ENCODE data around the gene RIIAD1. TPM values are rescaled to one million over a fixed set of nuclear protein-coding genes. Genes with fewer than 3 reads are reported as not detected.

RIIAD1 gene
- total RNA-seq, 2 donors from 2014 or later = 7.8 TPM; not detected in 1

DNA sequence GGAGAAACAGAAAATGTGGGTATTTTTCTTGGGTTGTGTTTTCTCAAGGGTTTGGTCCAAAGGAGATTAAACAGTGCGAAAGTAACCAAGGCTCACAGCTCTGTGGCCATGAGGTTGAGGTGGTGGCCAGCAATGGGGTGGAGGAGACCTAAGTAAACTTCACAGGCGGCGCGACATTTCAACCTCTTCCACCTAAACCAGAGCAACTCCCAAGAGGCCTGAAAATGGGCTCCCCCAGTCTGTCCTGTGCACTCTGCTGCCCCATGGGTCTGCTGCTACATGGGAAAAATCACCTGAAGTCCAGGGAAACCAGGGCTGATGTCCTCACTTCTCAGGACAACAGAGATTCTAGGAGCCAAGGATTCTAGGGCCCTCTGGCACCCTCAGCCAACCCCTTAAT lies 17.1 kb upstream of the RIIAD1 start:
- TF ChIP-seq POLR2AphosphoS5 (IDR thresholded peaks at IDR 0.05) (no peak), POLR2A (IDR thresholded peaks at IDR 0.05) (no peak)
- TF ChIP-seq, protein P1, sequence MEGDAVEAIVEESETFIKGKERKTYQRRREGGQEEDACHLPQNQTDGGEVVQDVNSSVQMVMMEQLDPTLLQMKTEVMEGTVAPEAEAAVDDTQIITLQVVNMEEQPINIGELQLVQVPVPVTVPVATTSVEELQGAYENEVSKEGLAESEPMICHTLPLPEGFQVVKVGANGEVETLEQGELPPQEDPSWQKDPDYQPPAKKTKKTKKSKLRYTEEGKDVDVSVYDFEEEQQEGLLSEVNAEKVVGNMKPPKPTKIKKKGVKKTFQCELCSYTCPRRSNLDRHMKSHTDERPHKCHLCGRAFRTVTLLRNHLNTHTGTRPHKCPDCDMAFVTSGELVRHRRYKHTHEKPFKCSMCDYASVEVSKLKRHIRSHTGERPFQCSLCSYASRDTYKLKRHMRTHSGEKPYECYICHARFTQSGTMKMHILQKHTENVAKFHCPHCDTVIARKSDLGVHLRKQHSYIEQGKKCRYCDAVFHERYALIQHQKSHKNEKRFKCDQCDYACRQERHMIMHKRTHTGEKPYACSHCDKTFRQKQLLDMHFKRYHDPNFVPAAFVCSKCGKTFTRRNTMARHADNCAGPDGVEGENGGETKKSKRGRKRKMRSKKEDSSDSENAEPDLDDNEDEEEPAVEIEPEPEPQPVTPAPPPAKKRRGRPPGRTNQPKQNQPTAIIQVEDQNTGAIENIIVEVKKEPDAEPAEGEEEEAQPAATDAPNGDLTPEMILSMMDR (IDR thresholded peaks at IDR 0.05) = no peak
- no peaks in the 10 kb centered on the region for H3K36me3 ChIP-seq
- DNase-seq (ENCODE audit: low spot score) = no peak
- H3K4me3 ChIP-seq = no peak overlapping the region
- 72% methylated on average over 4 of the region's 4 CpGs for WGBS
- intact Hi-C loops (cut with DNase I) = no loop called here
- H3K4me1 ChIP-seq (replicated peaks) = no peaks in the 10 kb centered on the region
- no peak overlapping the region for H3K27ac ChIP-seq
- H3K9me3 ChIP-seq = no peaks in the 10 kb centered on the region
- no peaks in the 10 kb centered on the region for H3K27me3 ChIP-seq (replicated peaks; ENCODE audit: insufficient read depth)

DNA sequence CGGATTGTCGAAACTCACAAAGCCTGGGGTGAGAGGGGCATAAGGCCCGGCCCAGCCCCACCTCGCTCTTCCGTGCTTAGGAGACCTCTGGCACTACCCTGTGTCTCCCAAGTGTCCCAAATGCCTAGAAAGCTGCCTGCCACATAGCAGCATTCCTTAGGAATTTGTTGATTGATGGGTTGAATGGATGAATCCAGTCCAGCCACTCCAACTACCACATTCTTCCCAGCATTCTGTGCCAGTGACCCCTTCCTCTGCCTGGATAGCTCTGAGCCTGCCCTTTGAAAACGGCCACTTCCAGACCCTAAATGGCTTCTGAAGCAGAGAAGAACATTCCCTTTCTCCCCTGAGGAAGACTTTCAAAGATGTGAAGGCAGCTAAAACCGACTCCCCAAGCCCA lies 16.2 kb upstream of the RIIAD1 start:
- no peak overlapping the region for H3K4me3 ChIP-seq
- DNase-seq (ENCODE audit: low spot score) = no peak
- no peak for TF ChIP-seq POLR2AphosphoS5 (IDR thresholded peaks at IDR 0.05)
- H3K9me3 ChIP-seq = no peaks in the 10 kb centered on the region
- H3K27ac ChIP-seq = no peak overlapping the region
- intact Hi-C loops (cut with DNase I) = no loop called here
- no peaks in the 10 kb centered on the region for H3K36me3 ChIP-seq
- WGBS = 87% methylated on average over 7 of the region's 7 CpGs
- H3K27me3 ChIP-seq (replicated peaks; ENCODE audit: insufficient read depth) = no peaks in the 10 kb centered on the region
- no peaks in the 10 kb centered on the region for H3K4me1 ChIP-seq (replicated peaks)

DNA sequence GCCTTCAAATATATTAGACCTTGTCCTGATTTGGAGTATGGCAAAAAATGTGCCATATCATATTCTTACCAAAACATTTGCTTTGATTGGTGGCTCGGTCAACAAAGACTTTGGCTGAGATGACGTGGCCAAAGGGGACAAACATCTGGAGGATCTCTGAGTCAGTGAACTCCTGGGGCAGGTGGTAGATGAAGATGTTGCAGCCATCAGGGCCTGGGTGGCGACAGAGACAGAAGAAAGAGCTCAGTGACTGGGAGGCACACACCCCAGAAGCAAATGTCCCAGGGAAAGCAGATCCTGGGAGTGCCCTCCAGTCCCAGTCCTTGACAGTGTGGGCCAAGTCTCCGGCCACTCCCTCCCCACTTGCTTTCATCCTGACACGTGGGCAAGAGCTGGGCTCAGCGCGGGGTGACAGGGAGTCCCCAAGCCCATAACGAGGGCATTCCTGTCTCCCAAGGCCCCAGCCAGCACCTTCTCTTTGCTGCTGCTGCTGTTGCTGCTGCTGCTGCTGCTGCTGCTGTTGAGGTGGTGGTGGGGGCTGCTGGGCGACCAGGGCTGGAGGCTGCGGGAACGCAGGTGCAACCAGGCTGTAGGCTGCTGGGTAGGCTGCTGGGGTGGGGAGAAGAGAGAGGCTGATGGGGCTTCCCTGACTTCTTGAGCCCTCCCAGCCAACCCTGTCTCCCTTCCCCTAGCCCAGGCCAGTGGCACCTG lies 15.4 kb upstream of the RIIAD1 start:
- 49% methylated on average over 11 of the region's 11 CpGs for WGBS

GRCh38 chr1:151706464-151707415 lies 14.6 kb upstream of the RIIAD1 start:
- Histone ChIP-seq H3K4me3 (no peak overlapping the region), H3K36me3 (no peaks in the 10 kb centered on the region), H3K4me1 (replicated peaks) (no peaks in the 10 kb centered on the region), H3K27ac (no peak overlapping the region), H3K9me3 (no peaks in the 10 kb centered on the region), H3K27me3 (replicated peaks; ENCODE audit: insufficient read depth) (no peaks in the 10 kb centered on the region)
- 67% methylated on average over 21 of the region's 21 CpGs for WGBS
- TF ChIP-seq, protein P1 (IDR thresholded peaks at IDR 0.05) = no peak
- DNase-seq (ENCODE audit: low spot score) = no peak
- intact Hi-C loops (cut with DNase I) = no loop called here

More for the DNA sequence above, 15.4 kb upstream of the RIIAD1 start:
- no peak for DNase-seq (ENCODE audit: low spot score)
- no peaks in the 10 kb centered on the region for H3K36me3 ChIP-seq
- TF ChIP-seq, protein P1 (IDR thresholded peaks at IDR 0.05) = no peak
- TF ChIP-seq POLR2A (IDR thresholded peaks at IDR 0.05) = no peak
- no peak for TF ChIP-seq POLR2AphosphoS5 (IDR thresholded peaks at IDR 0.05)
- no peaks in the 10 kb centered on the region for H3K4me1 ChIP-seq (replicated peaks)
- intact Hi-C loops (cut with DNase I) = no loop called here
- H3K9me3 ChIP-seq = no peaks in the 10 kb centered on the region
- H3K4me3 ChIP-seq = no peak overlapping the region
- H3K27me3 ChIP-seq (replicated peaks; ENCODE audit: insufficient read depth) = no peaks in the 10 kb centered on the region
- no peak overlapping the region for H3K27ac ChIP-seq

GRCh38 chr1:151707541-151708065 lies 13.7 kb upstream of the RIIAD1 start:
- intact Hi-C loops (cut with DNase I) = no loop called here
- Histone ChIP-seq H3K27ac (no peak overlapping the region), H3K4me3 (no peak overlapping the region), H3K36me3 (no peaks in the 10 kb centered on the region), H3K9me3 (no peaks in the 10 kb centered on the region), H3K27me3 (replicated peaks; ENCODE audit: insufficient read depth) (no peaks in the 10 kb centered on the region), H3K4me1 (replicated peaks) (no peaks in the 10 kb centered on the region)
- WGBS = 83% methylated on average over 15 of the region's 15 CpGs
- TF ChIP-seq POLR2A (IDR thresholded peaks at IDR 0.05) = no peak
- no peak for TF ChIP-seq POLR2AphosphoS5 (IDR thresholded peaks at IDR 0.05)
- TF ChIP-seq, protein P1 (IDR thresholded peaks at IDR 0.05) = no peak
- no peak for DNase-seq (ENCODE audit: low spot score)
